WTC11 (cell line): Measurements from ENCODE around the gene ADH7. TPM values are rescaled to one million over a fixed set of nuclear protein-coding genes. Genes with fewer than 3 reads are reported as not detected.

ENCODE experiments used
- ATAC-seq: fragments of 200-7000 bp; cut with Tn5 transposase; 2 replicates; pipeline ENCODE4 v1.10.0; 2021; ENCODE audit warnings: mild to moderate bottlenecking, moderate library complexity
- CTCF ChIA-PET: fragments of 300-600 bp; sonication (Branson Sonifier 250); formaldehyde crosslinking; loops from one replicate; lab custom pipeline; 2021; ENCODE audit warnings: antibody characterized with exemption; lab: Charles Lee
- POLR2A ChIA-PET: fragments of 350-600 bp; sonication (Branson Sonifier 250); formaldehyde crosslinking; loops from one replicate; lab custom pipeline; 2021; ENCODE audit warnings: antibody characterized with exemption; lab: Charles Lee
- DNase-seq: peaks from one replicate; pipeline ENCODE4 v3.0.0; 2021; ENCODE audit warnings: low spot score
- H3K27ac Mint-ChIP-seq: 2 replicates; pipeline ENCODE4 v1.8.0; 2021; ENCODE audit warnings: mixed read lengths
- H3K27me3 Mint-ChIP-seq: 2 replicates; pipeline ENCODE4 v1.8.0; 2021; ENCODE audit warnings: low read depth, mild to moderate bottlenecking, moderate library complexity, mixed read lengths
- H3K36me3 Mint-ChIP-seq: 2 replicates; pipeline ENCODE4 v1.8.0; 2021; ENCODE audit warnings: mixed read lengths
- H3K4me1 Mint-ChIP-seq: 2 replicates; pipeline ENCODE4 v1.8.0; 2022; ENCODE audit warnings: mixed read lengths
- H3K4me3 Mint-ChIP-seq: 2 replicates; pipeline ENCODE4 v1.8.0; 2021; ENCODE audit warnings: mild to moderate bottlenecking, moderate library complexity, mixed read lengths
- H3K9me3 Mint-ChIP-seq: 2 replicates; pipeline ENCODE4 v1.8.0; 2021; ENCODE audit warnings: mixed read lengths
- CREB1 ChIP-seq: sonication (generic); formaldehyde crosslinking; IDR thresholded peaks from 2 replicates; pipeline ENCODE4 v1.8.0; 2023; ENCODE audit warnings: mild to moderate bottlenecking, missing genetic modification reagents
- ETV6 ChIP-seq: sonication (generic); formaldehyde crosslinking; IDR thresholded peaks from 2 replicates; pipeline ENCODE4 v1.8.1; 2022; ENCODE audit warnings: mild to moderate bottlenecking, missing genetic modification reagents
- FOXK1 ChIP-seq: sonication (generic); formaldehyde crosslinking; IDR thresholded peaks from 2 replicates; pipeline ENCODE4 v1.8.0; 2022; ENCODE audit warnings: mild to moderate bottlenecking, moderate library complexity, missing genetic modification reagents
- FOXP1 ChIP-seq: sonication (generic); formaldehyde crosslinking; IDR thresholded peaks from 2 replicates; pipeline ENCODE4 v1.8.0; 2022; ENCODE audit warnings: missing genetic modification reagents, mild to moderate bottlenecking, moderate library complexity, borderline replicate concordance
- NFATC4 ChIP-seq: fragments of 250-450 bp; sonication (Bioruptor Pico); IDR thresholded peaks from 2 replicates; pipeline ENCODE4 v1.9.0; 2021; ENCODE audit warnings: mild to moderate bottlenecking
- NFYB ChIP-seq: sonication (generic); formaldehyde crosslinking; conservative IDR thresholded peaks from 2 replicates; pipeline ENCODE4 v1.8.0; 2022; ENCODE audit warnings: low read depth, missing genetic modification reagents
- OVOL2 ChIP-seq: fragments of 250-450 bp; sonication (Bioruptor Pico); IDR thresholded peaks from 2 replicates; pipeline ENCODE4 v1.9.0; 2021; ENCODE audit warnings: mild to moderate bottlenecking, borderline replicate concordance
- SOX15 ChIP-seq: fragments of 250-450 bp; sonication (Bioruptor Pico); IDR thresholded peaks from 2 replicates; pipeline ENCODE4 v1.9.0; 2021; ENCODE audit warnings: mild to moderate bottlenecking
- TEAD1 ChIP-seq: sonication (generic); formaldehyde crosslinking; IDR thresholded peaks from 2 replicates; pipeline ENCODE4 v1.8.0; 2022; ENCODE audit warnings: mild to moderate bottlenecking, missing genetic modification reagents
- TEAD4 ChIP-seq: sonication (generic); formaldehyde crosslinking; IDR thresholded peaks from 2 replicates; pipeline ENCODE4 v1.8.0; 2022; ENCODE audit warnings: mild to moderate bottlenecking, missing genetic modification reagents
- TP53 ChIP-seq: sonication (generic); formaldehyde crosslinking; IDR thresholded peaks from 2 replicates; pipeline ENCODE4 v1.8.1; 2023; ENCODE audit warnings: mild to moderate bottlenecking, missing genetic modification reagents
- ZNF121 ChIP-seq: sonication (generic); formaldehyde crosslinking; IDR thresholded peaks from 2 replicates; pipeline ENCODE4 v1.8.0; 2023; ENCODE audit warnings: missing genetic modification reagents
- ZNF416 ChIP-seq: fragments of 250-450 bp; sonication (Bioruptor Pico); IDR thresholded peaks from 2 replicates; pipeline ENCODE4 v1.9.0; 2021; ENCODE audit warnings: mild to moderate bottlenecking, inconsistent platforms
- total RNA-seq: library from RNA; stranded (reverse); gene quantifications from 3 replicates; pipeline ENCODE4 v1.2.3, GENCODE V29; 2021
- TF ChIP-seq, protein P1 (sequence below): sonication (generic); formaldehyde crosslinking; IDR thresholded peaks from 2 replicates; pipeline ENCODE4 v1.8.0; 2022; ENCODE audit warnings: mild to moderate bottlenecking, missing genetic modification reagents
- TF ChIP-seq, protein P2 (sequence below): sonication (generic); formaldehyde crosslinking; IDR thresholded peaks from 2 replicates; pipeline ENCODE4 v1.8.0; 2022; ENCODE audit warnings: missing genetic modification reagents
- TF ChIP-seq, protein P3 (sequence below): fragments of 200-600 bp; IDR thresholded peaks from 2 replicates; pipeline ENCODE4 v1.8.0; 2022; ENCODE audit warnings: antibody characterized with exemption
- TF ChIP-seq, protein P4 (sequence below): sonication (generic); formaldehyde crosslinking; IDR thresholded peaks from 2 replicates; pipeline ENCODE4 v1.8.1; 2022; ENCODE audit warnings: mild to moderate bottlenecking, moderate library complexity, missing genetic modification reagents
- TF ChIP-seq, protein P5 (sequence below): fragments of 250-450 bp; sonication (Bioruptor Pico); IDR thresholded peaks from 2 replicates; pipeline ENCODE4 v1.9.0; 2021; ENCODE audit warnings: mild to moderate bottlenecking

ADH7 gene
- total RNA-seq, 1 experiment from 2014 or later = not detected

DNA sequence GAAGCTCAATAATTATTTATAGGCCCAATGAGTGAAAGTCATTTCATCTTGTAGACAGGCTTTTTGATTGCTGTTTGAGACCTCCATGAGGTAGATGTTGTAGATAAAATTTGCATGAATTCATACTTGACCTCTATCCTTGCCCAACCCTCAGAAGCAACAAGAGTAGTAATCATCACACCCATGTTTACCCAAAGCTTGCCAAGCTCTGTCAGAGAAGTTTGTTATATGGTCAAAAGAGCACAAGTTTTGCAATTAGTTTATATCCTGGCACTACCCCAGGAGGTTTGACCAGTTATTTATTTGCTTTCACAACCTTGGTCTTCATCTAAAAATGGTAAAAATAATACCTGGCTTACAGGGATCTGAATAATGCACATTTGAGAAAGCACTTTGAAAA is 20.7 kb downstream of the ADH7 start:
- H3K4me3 Mint-ChIP-seq = no peak overlapping the region
- CTCF ChIA-PET = no interaction called here
- H3K9me3 Mint-ChIP-seq = no peaks in the 10 kb centered on the region
- POLR2A ChIA-PET = no interaction called here
- no peaks in the 10 kb centered on the region for H3K27me3 Mint-ChIP-seq
- no peak overlapping the region for H3K27ac Mint-ChIP-seq
- DNase-seq = no peak
- no peak for ATAC-seq
- TF ChIP-seq FOXP1 (CRISPR knock-in tag) = no peak
- TF ChIP-seq, protein P1, sequence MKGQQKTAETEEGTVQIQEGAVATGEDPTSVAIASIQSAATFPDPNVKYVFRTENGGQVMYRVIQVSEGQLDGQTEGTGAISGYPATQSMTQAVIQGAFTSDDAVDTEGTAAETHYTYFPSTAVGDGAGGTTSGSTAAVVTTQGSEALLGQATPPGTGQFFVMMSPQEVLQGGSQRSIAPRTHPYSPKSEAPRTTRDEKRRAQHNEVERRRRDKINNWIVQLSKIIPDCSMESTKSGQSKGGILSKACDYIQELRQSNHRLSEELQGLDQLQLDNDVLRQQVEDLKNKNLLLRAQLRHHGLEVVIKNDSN (CRISPR knock-in tag) = no peak
- TF ChIP-seq NFATC4 = no peak
- TF ChIP-seq FOXK1 (CRISPR knock-in tag) = no peak
- no peak for TF ChIP-seq NFYB (CRISPR knock-in tag)
- TF ChIP-seq, all 79 proteins: peak for 0
- Mint-ChIP-seq H3K4me1 (no peaks in the 10 kb centered on the region), H3K36me3 (no peaks in the 10 kb centered on the region)

DNA sequence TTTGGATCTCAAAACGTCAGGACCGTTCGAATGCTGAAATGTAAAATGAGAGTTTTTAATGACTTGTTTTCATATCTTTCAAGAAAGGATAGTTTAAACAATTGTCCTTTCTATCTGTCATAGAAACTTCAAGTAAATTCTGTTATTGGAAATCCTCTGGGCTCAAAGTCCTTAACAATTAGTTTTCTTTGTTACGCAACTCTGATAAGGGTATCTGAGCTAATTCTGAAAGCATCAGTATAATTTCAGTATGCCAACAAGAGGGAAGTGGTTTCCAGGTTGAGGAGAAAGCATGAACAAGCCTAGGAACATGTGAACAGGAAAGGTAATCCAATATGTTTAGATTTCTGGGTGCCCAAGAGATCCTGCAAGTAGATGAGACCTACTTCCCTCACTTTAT is 22.0 kb downstream of the ADH7 start:
- DNase-seq = no peak
- no peak for ATAC-seq
- Mint-ChIP-seq H3K4me1 (no peaks in the 10 kb centered on the region), H3K27me3 (no peaks in the 10 kb centered on the region), H3K36me3 (no peaks in the 10 kb centered on the region), H3K9me3 (no peaks in the 10 kb centered on the region), H3K4me3 (no peak overlapping the region), H3K27ac (no peak overlapping the region)
- TF ChIP-seq, protein P2, sequence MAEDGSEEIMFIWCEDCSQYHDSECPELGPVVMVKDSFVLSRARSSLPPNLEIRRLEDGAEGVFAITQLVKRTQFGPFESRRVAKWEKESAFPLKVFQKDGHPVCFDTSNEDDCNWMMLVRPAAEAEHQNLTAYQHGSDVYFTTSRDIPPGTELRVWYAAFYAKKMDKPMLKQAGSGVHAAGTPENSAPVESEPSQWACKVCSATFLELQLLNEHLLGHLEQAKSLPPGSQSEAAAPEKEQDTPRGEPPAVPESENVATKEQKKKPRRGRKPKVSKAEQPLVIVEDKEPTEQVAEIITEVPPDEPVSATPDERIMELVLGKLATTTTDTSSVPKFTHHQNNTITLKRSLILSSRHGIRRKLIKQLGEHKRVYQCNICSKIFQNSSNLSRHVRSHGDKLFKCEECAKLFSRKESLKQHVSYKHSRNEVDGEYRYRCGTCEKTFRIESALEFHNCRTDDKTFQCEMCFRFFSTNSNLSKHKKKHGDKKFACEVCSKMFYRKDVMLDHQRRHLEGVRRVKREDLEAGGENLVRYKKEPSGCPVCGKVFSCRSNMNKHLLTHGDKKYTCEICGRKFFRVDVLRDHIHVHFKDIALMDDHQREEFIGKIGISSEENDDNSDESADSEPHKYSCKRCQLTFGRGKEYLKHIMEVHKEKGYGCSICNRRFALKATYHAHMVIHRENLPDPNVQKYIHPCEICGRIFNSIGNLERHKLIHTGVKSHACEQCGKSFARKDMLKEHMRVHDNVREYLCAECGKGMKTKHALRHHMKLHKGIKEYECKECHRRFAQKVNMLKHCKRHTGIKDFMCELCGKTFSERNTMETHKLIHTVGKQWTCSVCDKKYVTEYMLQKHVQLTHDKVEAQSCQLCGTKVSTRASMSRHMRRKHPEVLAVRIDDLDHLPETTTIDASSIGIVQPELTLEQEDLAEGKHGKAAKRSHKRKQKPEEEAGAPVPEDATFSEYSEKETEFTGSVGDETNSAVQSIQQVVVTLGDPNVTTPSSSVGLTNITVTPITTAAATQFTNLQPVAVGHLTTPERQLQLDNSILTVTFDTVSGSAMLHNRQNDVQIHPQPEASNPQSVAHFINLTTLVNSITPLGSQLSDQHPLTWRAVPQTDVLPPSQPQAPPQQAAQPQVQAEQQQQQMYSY (CRISPR knock-in tag) = no peak
- TF ChIP-seq CREB1 (CRISPR knock-in tag) (no peak), TEAD4 (CRISPR knock-in tag) (no peak), TEAD1 (CRISPR knock-in tag) (no peak), TP53 (CRISPR knock-in tag) (no peak), OVOL2 (CRISPR knock-in tag) (no peak), ZNF416 (CRISPR knock-in tag) (no peak), ETV6 (CRISPR knock-in tag) (no peak), ZNF121 (CRISPR knock-in tag) (no peak), SOX15 (CRISPR knock-in tag) (no peak)
- TF ChIP-seq, protein P3, sequence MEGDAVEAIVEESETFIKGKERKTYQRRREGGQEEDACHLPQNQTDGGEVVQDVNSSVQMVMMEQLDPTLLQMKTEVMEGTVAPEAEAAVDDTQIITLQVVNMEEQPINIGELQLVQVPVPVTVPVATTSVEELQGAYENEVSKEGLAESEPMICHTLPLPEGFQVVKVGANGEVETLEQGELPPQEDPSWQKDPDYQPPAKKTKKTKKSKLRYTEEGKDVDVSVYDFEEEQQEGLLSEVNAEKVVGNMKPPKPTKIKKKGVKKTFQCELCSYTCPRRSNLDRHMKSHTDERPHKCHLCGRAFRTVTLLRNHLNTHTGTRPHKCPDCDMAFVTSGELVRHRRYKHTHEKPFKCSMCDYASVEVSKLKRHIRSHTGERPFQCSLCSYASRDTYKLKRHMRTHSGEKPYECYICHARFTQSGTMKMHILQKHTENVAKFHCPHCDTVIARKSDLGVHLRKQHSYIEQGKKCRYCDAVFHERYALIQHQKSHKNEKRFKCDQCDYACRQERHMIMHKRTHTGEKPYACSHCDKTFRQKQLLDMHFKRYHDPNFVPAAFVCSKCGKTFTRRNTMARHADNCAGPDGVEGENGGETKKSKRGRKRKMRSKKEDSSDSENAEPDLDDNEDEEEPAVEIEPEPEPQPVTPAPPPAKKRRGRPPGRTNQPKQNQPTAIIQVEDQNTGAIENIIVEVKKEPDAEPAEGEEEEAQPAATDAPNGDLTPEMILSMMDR = no peak
- TF ChIP-seq, protein P4, sequence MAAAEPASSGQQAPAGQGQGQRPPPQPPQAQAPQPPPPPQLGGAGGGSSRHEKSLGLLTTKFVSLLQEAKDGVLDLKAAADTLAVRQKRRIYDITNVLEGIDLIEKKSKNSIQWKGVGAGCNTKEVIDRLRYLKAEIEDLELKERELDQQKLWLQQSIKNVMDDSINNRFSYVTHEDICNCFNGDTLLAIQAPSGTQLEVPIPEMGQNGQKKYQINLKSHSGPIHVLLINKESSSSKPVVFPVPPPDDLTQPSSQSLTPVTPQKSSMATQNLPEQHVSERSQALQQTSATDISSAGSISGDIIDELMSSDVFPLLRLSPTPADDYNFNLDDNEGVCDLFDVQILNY (CRISPR knock-in tag) = no peak
- TF ChIP-seq, protein P5, sequence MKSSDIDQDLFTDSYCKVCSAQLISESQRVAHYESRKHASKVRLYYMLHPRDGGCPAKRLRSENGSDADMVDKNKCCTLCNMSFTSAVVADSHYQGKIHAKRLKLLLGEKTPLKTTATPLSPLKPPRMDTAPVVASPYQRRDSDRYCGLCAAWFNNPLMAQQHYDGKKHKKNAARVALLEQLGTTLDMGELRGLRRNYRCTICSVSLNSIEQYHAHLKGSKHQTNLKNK (CRISPR knock-in tag) = no peak
- CTCF ChIA-PET = no interaction called here
- POLR2A ChIA-PET = no interaction called here
